GM20000 (cell line): ENCODE results near the gene TMEM63B.

Experiments
- DNase-seq: peaks from one replicate; pipeline ENCODE4 v3.0.0; 2012; ENCODE audit warnings: low spot score
- TF ChIP-seq, protein P1 (sequence below): IDR thresholded peaks from 2 replicates; pipeline ENCODE4 v1.5.1; 2012; ENCODE audit warnings: mild to moderate bottlenecking, control low read depth; ENCODE audit errors: extremely low read depth, missing control alignments

The TMEM63B gene

GRCh38 chr6:44145839-44146238 is 18.5 kb downstream of the TMEM63B start:
- TF ChIP-seq, protein P1, sequence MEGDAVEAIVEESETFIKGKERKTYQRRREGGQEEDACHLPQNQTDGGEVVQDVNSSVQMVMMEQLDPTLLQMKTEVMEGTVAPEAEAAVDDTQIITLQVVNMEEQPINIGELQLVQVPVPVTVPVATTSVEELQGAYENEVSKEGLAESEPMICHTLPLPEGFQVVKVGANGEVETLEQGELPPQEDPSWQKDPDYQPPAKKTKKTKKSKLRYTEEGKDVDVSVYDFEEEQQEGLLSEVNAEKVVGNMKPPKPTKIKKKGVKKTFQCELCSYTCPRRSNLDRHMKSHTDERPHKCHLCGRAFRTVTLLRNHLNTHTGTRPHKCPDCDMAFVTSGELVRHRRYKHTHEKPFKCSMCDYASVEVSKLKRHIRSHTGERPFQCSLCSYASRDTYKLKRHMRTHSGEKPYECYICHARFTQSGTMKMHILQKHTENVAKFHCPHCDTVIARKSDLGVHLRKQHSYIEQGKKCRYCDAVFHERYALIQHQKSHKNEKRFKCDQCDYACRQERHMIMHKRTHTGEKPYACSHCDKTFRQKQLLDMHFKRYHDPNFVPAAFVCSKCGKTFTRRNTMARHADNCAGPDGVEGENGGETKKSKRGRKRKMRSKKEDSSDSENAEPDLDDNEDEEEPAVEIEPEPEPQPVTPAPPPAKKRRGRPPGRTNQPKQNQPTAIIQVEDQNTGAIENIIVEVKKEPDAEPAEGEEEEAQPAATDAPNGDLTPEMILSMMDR = no peak
- DNase-seq = no peak

- TF ChIP-seq, protein P1 = no peak
- DNase-seq = no peak
Measured at GRCh38 chr6:44146685-44147084, 19.3 kb downstream of the TMEM63B start.

GRCh38 chr6:44147256-44147655 is 19.9 kb downstream of the TMEM63B start:
- TF ChIP-seq, protein P1 = no peak
- DNase-seq = no peak

DNA sequence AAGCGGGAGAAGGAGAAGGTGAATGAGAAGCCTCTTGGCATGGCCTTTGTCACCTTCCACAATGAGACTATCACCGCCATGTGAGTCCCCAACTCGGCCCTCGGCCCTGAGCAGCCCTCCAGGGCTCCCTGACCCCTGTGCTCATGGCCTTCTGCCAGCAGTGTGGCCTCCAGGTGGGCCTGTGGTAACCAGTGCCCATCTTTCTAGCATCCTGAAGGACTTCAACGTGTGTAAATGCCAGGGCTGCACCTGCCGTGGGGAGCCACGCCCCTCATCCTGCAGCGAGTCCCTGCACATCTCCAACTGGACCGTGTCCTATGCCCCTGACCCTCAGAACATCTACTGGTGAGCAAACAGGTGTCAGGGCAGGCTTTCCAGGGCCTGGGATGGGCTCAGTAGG is 21.0 kb downstream of the TMEM63B start:
- TF ChIP-seq, protein P1 = no peak
- DNase-seq = no peak

DNA sequence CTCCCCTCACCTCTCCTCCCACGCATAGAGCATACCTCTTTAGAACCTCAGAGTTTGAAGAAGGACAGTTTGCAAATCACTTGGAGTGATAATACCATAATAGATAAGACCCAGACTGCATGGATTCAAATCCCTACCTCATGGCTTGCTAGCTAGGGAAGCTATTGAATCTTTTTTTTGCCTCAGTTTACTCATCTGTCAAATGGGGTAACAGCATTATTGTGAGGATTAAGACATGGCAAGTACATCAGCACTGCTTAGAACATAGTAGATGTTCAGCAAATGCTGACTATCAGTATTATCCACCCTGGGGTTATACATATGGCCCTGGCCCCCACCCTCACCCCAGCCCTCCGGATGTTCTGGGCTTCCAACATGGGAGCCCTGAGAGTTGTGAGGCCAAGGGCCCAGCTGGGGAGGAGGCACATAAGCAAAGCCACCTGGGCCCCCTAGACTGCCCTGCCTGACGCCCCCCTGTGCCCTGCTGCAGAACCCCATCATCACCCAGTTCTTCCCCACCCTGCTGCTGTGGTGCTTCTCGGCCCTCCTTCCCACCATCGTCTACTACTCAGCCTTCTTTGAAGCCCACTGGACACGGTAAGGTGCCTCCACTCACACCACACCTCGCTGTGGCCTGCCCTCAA is 22.1 kb downstream of the TMEM63B start:
- TF ChIP-seq, protein P1 = no peak
- DNase-seq = no peak

- DNase-seq = no peak
- TF ChIP-seq, protein P1 = no peak
Measured at GRCh38 chr6:44150317-44150917, 23.1 kb downstream of the TMEM63B start.

- TF ChIP-seq, protein P1 = peak; percentile 95
- peak; percentile 89 for DNase-seq
Measured at GRCh38 chr6:44151348-44152108, 24.2 kb downstream of the TMEM63B start.
